Umbilical cord (tissue), 2 donors: ENCODE measurements around the gene ZNF536. TPM values are rescaled to one million over a fixed set of nuclear protein-coding genes. Genes with fewer than 3 reads are reported as not detected.
"Not testable (repeated sequence)": the region's sequence is repeated elsewhere in the genome, so short reads cannot be mapped to it uniquely, and the experiment has no call there.

Source experiments
- DNase-seq: peaks from one replicate; pipeline ENCODE4 v3.0.0-alpha.2; 2015; ENCODE audit warnings: low spot score
- total RNA-seq: library from RNA; depleted of rRNA; stranded (reverse); fragments of >200 nt; gene quantifications from one replicate; pipeline ENCODE4 v1.2.3, GENCODE V29; 2014; ENCODE audit warnings: low replicate concordance; ENCODE audit not compliant: insufficient read depth

ZNF536 gene
- total RNA-seq, 1 donor from 2014 or later: 4.6 TPM

GRCh38 chr19:30446120-30446519 is 73.9 kb downstream of the ZNF536 start:
- not testable (repeated sequence) for DNase-seq

GRCh38 chr19:30446850-30447552 is 74.8 kb downstream of the ZNF536 start:
- DNase-seq: peak; percentile 4

GRCh38 chr19:30447553-30447870 is 75.3 kb downstream of the ZNF536 start:
- no peak for DNase-seq

GRCh38 chr19:30448386-30449077 is 76.3 kb downstream of the ZNF536 start:
- DNase-seq: peak; percentile 11

- peak; percentile 3 for DNase-seq
Observed at GRCh38 chr19:30449078-30449590, 77.0 kb downstream of the ZNF536 start.

- DNase-seq: no peak
Observed at GRCh38 chr19:30449673-30450072, 77.5 kb downstream of the ZNF536 start.

GRCh38 chr19:30450100-30450499 is 77.9 kb downstream of the ZNF536 start:
- DNase-seq: peak; percentile 70

- DNase-seq: no peak
Observed at GRCh38 chr19:30450835-30451321, 78.7 kb downstream of the ZNF536 start.

GRCh38 chr19:30452931-30453330 is 80.7 kb downstream of the ZNF536 start:
- no peak for DNase-seq

- DNase-seq: no peak
Observed at GRCh38 chr19:30453743-30454142, 81.6 kb downstream of the ZNF536 start.

GRCh38 chr19:30455881-30456280 is 83.7 kb downstream of the ZNF536 start:
- DNase-seq: no peak

GRCh38 chr19:30457484-30457883 is 85.3 kb downstream of the ZNF536 start:
- DNase-seq: no peak

- DNase-seq: no peak
Observed at GRCh38 chr19:30459859-30460258, 87.7 kb downstream of the ZNF536 start.

- no peak for DNase-seq
Observed at GRCh38 chr19:30464162-30464561, 92.0 kb downstream of the ZNF536 start.

- not testable (repeated sequence) for DNase-seq
Observed at GRCh38 chr19:30466598-30466997, 94.4 kb downstream of the ZNF536 start.

GRCh38 chr19:30467239-30467638 is 95.1 kb downstream of the ZNF536 start:
- DNase-seq: no peak

GRCh38 chr19:30469774-30470173 is 97.6 kb downstream of the ZNF536 start:
- DNase-seq: no peak

GRCh38 chr19:30471441-30471840 is 99.3 kb downstream of the ZNF536 start:
- DNase-seq: no peak

- DNase-seq: no peak
Observed at GRCh38 chr19:30473334-30473867, 101.2 kb downstream of the ZNF536 start.

GRCh38 chr19:30476997-30477396 is 104.8 kb downstream of the ZNF536 start:
- DNase-seq: no peak

- peak; percentile 59 for DNase-seq
Observed at GRCh38 chr19:30479231-30479630, 107.0 kb downstream of the ZNF536 start.

GRCh38 chr19:30480097-30480496 is 107.9 kb downstream of the ZNF536 start:
- no peak for DNase-seq

- no peak for DNase-seq
Observed at GRCh38 chr19:30481063-30481462, 108.9 kb downstream of the ZNF536 start.
